Endothelial cell of umbilical vein (primary cell): ENCODE data around the gene VDR. TPM values are rescaled to one million over a fixed set of nuclear protein-coding genes. Genes with fewer than 3 reads are reported as not detected.

Source experiments
- BruUV-seq: library from RNA; stranded (reverse); fragments of 400-500 nt; replicated peaks from 2 replicates; lab custom pipeline; 2021; lab: Mats Ljungman, UMichigan
- CTCF ChIA-PET: fragments of 300-600, 350-600 bp; sonication (Branson Sonifier 250); formaldehyde crosslinking; loops from one replicate; lab custom pipeline; 2021; ENCODE audit warnings: antibody characterized with exemption, inconsistent platforms; lab: Charles Lee
- POLR2A ChIA-PET: fragments of 300-600, 350-600 bp; sonication (Branson Sonifier 250); formaldehyde crosslinking; loops from one replicate; lab custom pipeline; 2021; ENCODE audit warnings: antibody characterized with exemption, inconsistent platforms; lab: Charles Lee
- DNase-seq: peaks from one replicate; pipeline ENCODE4 v3.0.0-alpha.2; 2011; ENCODE audit warnings: low read depth, low spot score
- FAIRE-seq: peaks from 2 replicates; lab custom pipeline; 2011; peaks lifted over from hg19 to GRCh38; lab: Jason Lieb, UNC
- H2AFZ ChIP-seq: 2 replicates; pipeline ENCODE4 v1.6.0; 2012; ENCODE audit warnings: low read depth, low read length, control low read depth, inconsistent platforms
- H3K27ac ChIP-seq: 2 replicates; pipeline ENCODE4 v1.5.1; 2011; ENCODE audit warnings: low read depth, mild to moderate bottlenecking, control low read depth, low read length, moderate library complexity; ENCODE audit not compliant: insufficient read depth
- H3K27me3 ChIP-seq, 2 experiments: 2 replicates each; pipeline versions ENCODE4 v1.6.0 to v1.6.1; 2011; ENCODE audit warnings: low read length in 2 of 2, mixed read lengths in 1 of 2; ENCODE audit not compliant: control insufficient read depth in 2 of 2, insufficient read depth in 2 of 2
- H3K36me3 ChIP-seq, 2 experiments: 2 replicates in 1 of 2; 3 replicates in 1 of 2; pipeline ENCODE4 v1.5.1; 2011; ENCODE audit warnings: low read length in 2 of 2, mild to moderate bottlenecking in 1 of 2, moderate library complexity in 1 of 2; ENCODE audit not compliant: control insufficient read depth in 2 of 2, insufficient read depth in 2 of 2; ENCODE audit errors: extremely low read depth in 1 of 2
- H3K4me1 ChIP-seq: 3 replicates; pipeline ENCODE4 v1.5.1; 2011; ENCODE audit warnings: mild to moderate bottlenecking, low read length; ENCODE audit not compliant: control insufficient read depth, insufficient read depth; ENCODE audit errors: extremely low read depth
- H3K4me2 ChIP-seq: 2 replicates; pipeline ENCODE4 v1.6.1; 2011; ENCODE audit warnings: low read length, control low read depth, mixed read lengths; ENCODE audit not compliant: insufficient read depth
- H3K4me3 ChIP-seq, 3 experiments: fragments of 200-600 bp in 1 of 3; sonication (generic), shearing (Covaris generic) in 1 of 3; replicated peaks in 1 of 3; 2 replicates each; pipeline ENCODE4 v1.5.1; 2011 to 2016; ENCODE audit warnings: control low read depth in 3 of 3, low read length in 3 of 3, mild to moderate bottlenecking in 2 of 3, inconsistent platforms in 1 of 3, low read depth in 1 of 3, moderate library complexity in 1 of 3; ENCODE audit not compliant: insufficient read depth in 1 of 3
- H3K79me2 ChIP-seq: 2 replicates; pipeline ENCODE4 v1.6.0; 2012; ENCODE audit warnings: low read length, inconsistent platforms; ENCODE audit not compliant: control insufficient read depth, insufficient read depth
- H3K9ac ChIP-seq: replicated peaks from 2 replicates; pipeline ENCODE3; 2011; ENCODE audit warnings: low read length, control low read depth; ENCODE audit not compliant: insufficient read depth; ENCODE audit errors: extremely low read depth
- H3K9me1 ChIP-seq: replicated peaks from 3 replicates; pipeline ENCODE4 v1.6.0; 2011; ENCODE audit warnings: mild to moderate bottlenecking, low read length; ENCODE audit not compliant: control insufficient read depth, insufficient read depth; ENCODE audit errors: extremely low read depth
- H3K9me3 ChIP-seq: replicated peaks from 2 replicates; pipeline ENCODE4 v1.5.1; 2012; ENCODE audit warnings: low read length, inconsistent platforms; ENCODE audit not compliant: control insufficient read depth, insufficient read depth
- H4K20me1 ChIP-seq: replicated peaks from 2 replicates; pipeline ENCODE3; 2011; ENCODE audit warnings: mild to moderate bottlenecking, low read length; ENCODE audit not compliant: control insufficient read depth, insufficient read depth; ENCODE audit errors: extremely low read depth
- CTCF ChIP-seq, 2 donors: IDR thresholded peaks; 1 replicate in 1 of 2; 2 replicates in 1 of 2; pipeline ENCODE4 v1.5.1; 2011; ENCODE audit warnings: low read length in 2 of 2, mild to moderate bottlenecking in 2 of 2, moderate library complexity in 2 of 2, control low read depth in 1 of 2, inconsistent platforms in 1 of 2, low read depth in 1 of 2; ENCODE audit not compliant: insufficient read depth in 1 of 2; ENCODE audit errors: extremely low read depth in 1 of 2
- EZH2 ChIP-seq: IDR thresholded peaks from 2 replicates; pipeline ENCODE4 v1.6.1; 2012; ENCODE audit warnings: borderline replicate concordance, low read depth, mild to moderate bottlenecking, moderate library complexity, low read length, inconsistent platforms; ENCODE audit not compliant: severe bottlenecking
- FOS ChIP-seq: IDR thresholded peaks from 2 replicates; pipeline ENCODE4 v1.6.1; 2011; ENCODE audit warnings: mild to moderate bottlenecking, low read length, moderate library complexity, borderline replicate concordance; ENCODE audit not compliant: insufficient read depth
- GATA2 ChIP-seq: IDR thresholded peaks from 2 replicates; pipeline ENCODE4 v1.7.0; 2011; ENCODE audit warnings: low read depth, mild to moderate bottlenecking, moderate library complexity, mixed read lengths, low read length; ENCODE audit not compliant: insufficient read length, insufficient read depth
- JUN ChIP-seq: IDR thresholded peaks from 2 replicates; pipeline ENCODE4 v1.6.1; 2011; ENCODE audit warnings: borderline replicate concordance, low read depth; ENCODE audit not compliant: insufficient read length, insufficient read depth
- MAX ChIP-seq: IDR thresholded peaks from 2 replicates; pipeline ENCODE4 v1.6.1; 2011; ENCODE audit not compliant: insufficient read depth, insufficient read length
- MYC ChIP-seq: IDR thresholded peaks from one replicate; pipeline ENCODE4 v1.6.1; 2011; ENCODE audit warnings: mild to moderate bottlenecking, low read depth, low read length
- POLR2A ChIP-seq: IDR thresholded peaks from 2 replicates; pipeline ENCODE4 v1.6.1; 2012; ENCODE audit warnings: low read depth, mild to moderate bottlenecking, control low read depth, low read length
- POLR2AphosphoS5 ChIP-seq: IDR thresholded peaks from 2 replicates; pipeline ENCODE4 v1.6.1; 2012; ENCODE audit warnings: low read depth, mild to moderate bottlenecking, control low read depth, low read length, moderate library complexity; ENCODE audit not compliant: insufficient read depth
- dilution Hi-C: fragments of 300-500 bp; cut with MboI; formaldehyde crosslinking; loops from one replicate; pipeline ENCODE4 v1.15.0; 2019; ENCODE audit warnings: low sequenced_read_pairs; ENCODE audit not compliant: extremely low pct_ligation_motif_present
- intact Hi-C: fragments of 100-400 bp; cut with micrococcal nuclease; formaldehyde crosslinking; loops from one replicate; pipeline ENCODE4 v1.10.0; 2022
- polyA plus RNA-seq, 4 experiments: library from polyadenylated mRNA; depleted of rRNA in 3 of 4; stranded (reverse) in 3 of 4; unstranded in 1 of 4; fragments of >200 nt; gene quantifications; 2 replicates each; pipeline versions ENCODE4 v1.2.1 to v1.2.3, GENCODE V29; 2011 to 2012; ENCODE audit warnings: missing spikeins in 1 of 4
- total RNA-seq: library from RNA; stranded (reverse); gene quantifications from 2 replicates; pipeline ENCODE4 v1.2.3, GENCODE V29; 2021

VDR gene
- total and polyA plus RNA-seq, 2 donors (not counting 3 experiments of a cell fraction or from before 2014, with no cell fraction given), result 0.73 to 0.91 TPM

DNA sequence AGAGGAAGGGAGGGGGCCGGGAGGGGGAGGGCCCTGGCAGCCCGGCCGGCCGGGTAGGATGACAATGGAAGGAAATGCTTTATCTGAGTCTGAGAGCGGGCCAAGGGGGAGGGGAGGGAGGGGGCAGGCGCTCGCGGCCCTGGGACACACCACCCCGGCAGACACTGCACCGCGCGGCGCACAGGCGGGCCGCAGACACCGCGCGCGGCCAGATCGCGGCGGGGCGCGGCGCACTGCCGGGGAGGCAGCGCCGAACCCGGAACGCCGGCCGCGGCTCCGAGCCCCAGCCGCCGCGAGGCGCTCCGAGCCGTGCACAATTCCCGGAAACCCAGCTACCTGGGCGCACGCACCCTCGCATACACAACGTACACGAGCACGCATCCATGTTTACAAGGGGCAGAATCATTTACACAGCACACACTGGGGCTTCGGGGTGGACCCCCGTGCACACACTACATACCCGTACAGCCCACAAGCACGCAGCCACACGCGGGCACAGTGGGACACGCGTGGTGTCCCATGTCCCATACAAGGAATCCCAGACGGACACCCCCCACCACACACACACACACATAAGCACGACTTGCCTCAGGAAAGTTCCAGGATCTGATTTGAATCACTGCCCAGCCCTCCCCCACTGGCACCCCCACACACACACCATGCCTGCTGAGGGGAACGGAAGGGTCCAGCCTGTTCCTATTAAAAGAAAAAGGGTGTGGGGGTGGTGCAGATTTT is 84.7 kb downstream of the VDR start, which contains the start of gene HDAC7:
Gene HDAC7, minus strand, starts transcription at position 8 of the 735 bp plus-strand sequence. CDS start 118 bp downstream, outside the sequence.
- no peaks in the 10 kb centered on the region for H3K27me3 ChIP-seq
- intact Hi-C loops (loop anchor here (1.0 to 5.0 kb wide), 5 partner anchors 8 to 1448 kb away; partner anchors contain the start of gene SLC38A2), dilution Hi-C loops (no loop called here)
- H3K36me3 ChIP-seq, result peaks cover 0 to under 1% of the 10 kb centered on the region in 2 experiments
- H4K20me1 ChIP-seq, result no peaks in the 10 kb centered on the region
- peak within 1 kb of the TSS; percentile 79 to 85 (median 84) for H3K4me3 ChIP-seq
- peak; percentile 60 for FAIRE-seq
- H3K9ac ChIP-seq, result peak within 1 kb of the TSS; percentile 92
- peak within 1 kb of the TSS; percentile 93 for H3K27ac ChIP-seq
- BruUV-seq, result TSS peak; percentile 15
- H3K79me2 ChIP-seq, result peaks cover 45% of the 10 kb centered on the region
- CTCF ChIA-PET, result interaction anchor here (1.2 to 7.8 kb wide), 4 partner anchors 8 to 38 kb away, joined by 3 to 246 read pairs (median 11); no protein-coding TSS in a partner anchor
- no peaks in the 10 kb centered on the region for H3K9me1 ChIP-seq
- peak within 1 kb of the TSS; percentile 4 for H2AFZ ChIP-seq
- peak; percentile 90 for DNase-seq
- H3K4me1 ChIP-seq, result peaks cover 50% of the 10 kb centered on the region
- peak within 1 kb of the TSS; percentile 89 for H3K4me2 ChIP-seq
- no peaks in the 10 kb centered on the region for H3K9me3 ChIP-seq
- TF ChIP-seq POLR2AphosphoS5 (peak; percentile 98), JUN (no peak), GATA2 (peak; percentile 65), FOS (peak; percentile 20), MYC (peak; percentile 27), CTCF (IDR thresholded peaks at IDR 0.05; ENCODE audit: extremely low read depth in 1 of 2, insufficient read depth in 1 of 2, low read depth in 1 of 2, low read length in 2 of 2) (no peak), EZH2 (no peak), POLR2A (peak; percentile 88), MAX (no peak)
- POLR2A ChIA-PET, result interaction anchor here (1.0 to 1.8 kb wide), 5 partner anchors 8 to 62 kb away, joined by 3 to 8 read pairs (median 4); no protein-coding TSS in a partner anchor
